ENCODE data around the gene CFAP99. TPM values are rescaled to one million over a fixed set of nuclear protein-coding genes. Genes with fewer than 3 reads are reported as not detected.

Gene CFAP99
- total and polyA plus RNA-seq, 2 of the 8 experiments (the other 6 are each of a cell fraction or from before 2014, with no cell fraction given): not detected

DNA sequence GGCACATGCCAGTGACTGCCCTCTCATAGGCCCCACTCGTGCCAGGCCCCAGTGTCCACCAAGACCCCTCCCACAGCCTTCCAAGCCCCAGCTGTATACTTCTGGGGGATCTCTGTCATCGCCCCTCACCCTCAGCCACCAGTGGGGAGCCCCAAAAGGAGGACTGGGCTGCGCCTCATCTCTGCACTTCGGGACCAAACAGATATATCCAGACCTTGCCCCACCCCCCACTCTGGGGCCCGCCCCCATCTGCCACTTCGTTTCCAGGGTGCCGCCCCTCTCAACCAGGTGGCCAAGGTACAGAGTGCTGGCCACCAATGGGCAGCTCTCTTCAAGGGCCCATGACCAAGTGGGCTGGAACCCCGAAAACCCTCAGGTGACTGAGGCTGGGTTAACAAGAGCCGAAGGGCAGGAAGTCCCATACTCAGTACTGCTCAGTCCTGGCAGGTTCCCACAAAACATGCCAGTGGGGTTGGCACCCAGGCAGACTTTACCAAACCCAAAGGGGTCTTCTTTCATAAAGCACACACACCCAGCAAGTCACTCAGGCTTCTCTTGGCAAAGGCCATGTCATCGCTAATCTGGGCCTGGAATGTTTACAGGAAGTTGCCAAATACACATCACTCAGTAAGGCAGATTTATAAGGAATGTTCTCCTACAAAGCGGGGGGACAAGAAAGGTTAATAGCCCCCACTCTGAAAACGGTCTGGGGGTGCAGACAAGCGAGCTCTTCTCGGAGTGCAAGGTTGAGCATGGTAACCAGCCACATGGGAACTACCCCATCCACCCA lies 4.7 kb upstream of the CFAP99 start (continued):
- TF ChIP-seq CHD2 (IDR thresholded peaks at IDR 0.05; ENCODE audit: low read length) (no peak), KDM5A (IDR thresholded peaks at IDR 0.05; ENCODE audit: low read length) (no peak), BCL11A (IDR thresholded peaks at IDR 0.05; ENCODE audit: low read depth in 2 of 2, low read length in 2 of 2) (no peak), RFX5 (IDR thresholded peaks at IDR 0.05; ENCODE audit: borderline replicate concordance, low read depth, low read length) (no peak), SIX5 (IDR thresholded peaks at IDR 0.05; ENCODE audit: low read depth, low read length) (no peak), CREB1 (IDR thresholded peaks at IDR 0.05) (no peak)
- TF ChIP-seq, protein P1, sequence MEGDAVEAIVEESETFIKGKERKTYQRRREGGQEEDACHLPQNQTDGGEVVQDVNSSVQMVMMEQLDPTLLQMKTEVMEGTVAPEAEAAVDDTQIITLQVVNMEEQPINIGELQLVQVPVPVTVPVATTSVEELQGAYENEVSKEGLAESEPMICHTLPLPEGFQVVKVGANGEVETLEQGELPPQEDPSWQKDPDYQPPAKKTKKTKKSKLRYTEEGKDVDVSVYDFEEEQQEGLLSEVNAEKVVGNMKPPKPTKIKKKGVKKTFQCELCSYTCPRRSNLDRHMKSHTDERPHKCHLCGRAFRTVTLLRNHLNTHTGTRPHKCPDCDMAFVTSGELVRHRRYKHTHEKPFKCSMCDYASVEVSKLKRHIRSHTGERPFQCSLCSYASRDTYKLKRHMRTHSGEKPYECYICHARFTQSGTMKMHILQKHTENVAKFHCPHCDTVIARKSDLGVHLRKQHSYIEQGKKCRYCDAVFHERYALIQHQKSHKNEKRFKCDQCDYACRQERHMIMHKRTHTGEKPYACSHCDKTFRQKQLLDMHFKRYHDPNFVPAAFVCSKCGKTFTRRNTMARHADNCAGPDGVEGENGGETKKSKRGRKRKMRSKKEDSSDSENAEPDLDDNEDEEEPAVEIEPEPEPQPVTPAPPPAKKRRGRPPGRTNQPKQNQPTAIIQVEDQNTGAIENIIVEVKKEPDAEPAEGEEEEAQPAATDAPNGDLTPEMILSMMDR (IDR thresholded peaks at IDR 0.05; ENCODE audit: control extremely low read depth in 1 of 3, insufficient read depth in 1 of 3, low read depth in 1 of 3, low read length in 3 of 3): no peak

Data from H1 (cell line).